SH-SY5Y (cell line): Measurements from ENCODE around the gene PDHB.

Experiments
- GATA2 ChIP-seq: IDR thresholded peaks from 2 replicates; pipeline ENCODE4 v1.6.1; 2011; ENCODE audit warnings: mild to moderate bottlenecking, low read depth, low read length
- GATA3 ChIP-seq: IDR thresholded peaks from 2 replicates; pipeline ENCODE4 v1.6.1; 2011; ENCODE audit warnings: low read depth, mild to moderate bottlenecking, low read length, moderate library complexity

- TF ChIP-seq GATA2 (no peak), GATA3 (no peak)
Observed at GRCh38 chr3:58387650-58388546, 45.7 kb downstream of the PDHB start.
